ENCODE data around the gene LILRA2. TPM values are rescaled to one million over a fixed set of nuclear protein-coding genes. Genes with fewer than 3 reads are reported as not detected.
"Not testable (repeated sequence)": the region's sequence is repeated elsewhere in the genome, so short reads cannot be mapped to it uniquely, and the experiment has no call there.

Gene LILRA2
- total and polyA plus RNA-seq, 2 donors (not counting 1 experiment from before 2014, with no cell fraction given) = not detected

DNA sequence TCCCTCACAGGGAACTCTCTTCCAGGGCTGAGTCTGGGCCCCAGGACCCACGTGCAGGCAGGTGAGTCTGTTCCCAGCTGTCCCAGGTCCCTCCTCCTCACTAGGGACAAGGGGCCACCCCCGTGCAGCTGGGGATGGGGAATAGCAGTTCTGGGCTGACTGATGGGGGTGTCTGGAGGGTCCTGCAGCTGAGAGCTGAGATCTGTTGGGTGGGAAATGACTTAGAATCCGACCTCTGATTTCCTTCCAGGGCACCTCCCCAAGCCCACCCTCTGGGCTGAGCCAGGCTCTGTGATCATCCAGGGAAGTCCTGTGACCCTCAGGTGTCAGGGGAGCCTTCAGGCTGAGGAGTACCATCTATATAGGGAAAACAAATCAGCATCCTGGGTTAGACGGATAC lies 461 bp downstream of the LILRA2 start:
- no peak overlapping the region for H3K4me2 ChIP-seq (ENCODE audit: extremely low read depth, insufficient read depth, low read length)
- no peak for DNase-seq (ENCODE audit: low read depth in 2 of 2)
- TF ChIP-seq, protein P1, sequence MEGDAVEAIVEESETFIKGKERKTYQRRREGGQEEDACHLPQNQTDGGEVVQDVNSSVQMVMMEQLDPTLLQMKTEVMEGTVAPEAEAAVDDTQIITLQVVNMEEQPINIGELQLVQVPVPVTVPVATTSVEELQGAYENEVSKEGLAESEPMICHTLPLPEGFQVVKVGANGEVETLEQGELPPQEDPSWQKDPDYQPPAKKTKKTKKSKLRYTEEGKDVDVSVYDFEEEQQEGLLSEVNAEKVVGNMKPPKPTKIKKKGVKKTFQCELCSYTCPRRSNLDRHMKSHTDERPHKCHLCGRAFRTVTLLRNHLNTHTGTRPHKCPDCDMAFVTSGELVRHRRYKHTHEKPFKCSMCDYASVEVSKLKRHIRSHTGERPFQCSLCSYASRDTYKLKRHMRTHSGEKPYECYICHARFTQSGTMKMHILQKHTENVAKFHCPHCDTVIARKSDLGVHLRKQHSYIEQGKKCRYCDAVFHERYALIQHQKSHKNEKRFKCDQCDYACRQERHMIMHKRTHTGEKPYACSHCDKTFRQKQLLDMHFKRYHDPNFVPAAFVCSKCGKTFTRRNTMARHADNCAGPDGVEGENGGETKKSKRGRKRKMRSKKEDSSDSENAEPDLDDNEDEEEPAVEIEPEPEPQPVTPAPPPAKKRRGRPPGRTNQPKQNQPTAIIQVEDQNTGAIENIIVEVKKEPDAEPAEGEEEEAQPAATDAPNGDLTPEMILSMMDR (conservative IDR thresholded peaks at IDR 0.05 in 1 of 2, IDR thresholded peaks at IDR 0.05 in 1 of 2; ENCODE audit: low read depth in 1 of 2, low read length in 2 of 2) = no peak
- no peaks in the 10 kb centered on the region for H3K9me3 ChIP-seq (ENCODE audit: control insufficient read depth, insufficient read depth, low read depth, low read length)
- H3K4me3 ChIP-seq (replicated peaks in 1 of 4; ENCODE audit: control extremely low read depth in 1 of 4, insufficient read depth in 1 of 4, low read depth in 3 of 4, low read length in 4 of 4) = no peak overlapping the region
- H3K27ac ChIP-seq (ENCODE audit: insufficient read depth, low read length) = no peak overlapping the region
- no peak overlapping the region for H2AFZ ChIP-seq (ENCODE audit: low read length)
- H3K27me3 ChIP-seq (ENCODE audit: control insufficient read depth, insufficient read depth, low read length) = no peaks in the 10 kb centered on the region
- H4K20me1 ChIP-seq (ENCODE audit: control insufficient read depth, extremely low read depth, insufficient read depth, low read length) = no peaks in the 10 kb centered on the region
- H3K9ac ChIP-seq (ENCODE audit: insufficient read depth, low read length) = no peak overlapping the region
- no peaks in the 10 kb centered on the region for H3K36me3 ChIP-seq (ENCODE audit: control insufficient read depth, insufficient read depth, low read length)
- no peaks in the 10 kb centered on the region for H3K79me2 ChIP-seq (ENCODE audit: control insufficient read depth, insufficient read depth, low read length)
- no peaks in the 10 kb centered on the region for H3K4me1 ChIP-seq (ENCODE audit: control insufficient read depth, extremely low read depth, insufficient read depth, low read length)

GRCh38 chr19:54574527-54575056 lies 1.0 kb downstream of the LILRA2 start:
- Histone ChIP-seq H3K79me2 (ENCODE audit: control insufficient read depth, insufficient read depth, low read length) (no peaks in the 10 kb centered on the region), H4K20me1 (ENCODE audit: control insufficient read depth, extremely low read depth, insufficient read depth, low read length) (no peaks in the 10 kb centered on the region), H3K4me1 (ENCODE audit: control insufficient read depth, extremely low read depth, insufficient read depth, low read length) (no peaks in the 10 kb centered on the region), H3K4me3 (replicated peaks in 1 of 4; ENCODE audit: control extremely low read depth in 1 of 4, insufficient read depth in 1 of 4, low read depth in 3 of 4, low read length in 4 of 4) (no peak overlapping the region), H3K27me3 (ENCODE audit: control insufficient read depth, insufficient read depth, low read length) (no peaks in the 10 kb centered on the region), H3K36me3 (ENCODE audit: control insufficient read depth, insufficient read depth, low read length) (no peaks in the 10 kb centered on the region), H3K9ac (ENCODE audit: insufficient read depth, low read length) (no peak overlapping the region), H3K9me3 (ENCODE audit: control insufficient read depth, insufficient read depth, low read depth, low read length) (no peaks in the 10 kb centered on the region), H3K4me2 (ENCODE audit: extremely low read depth, insufficient read depth, low read length) (no peak overlapping the region), H2AFZ (ENCODE audit: low read length) (no peak overlapping the region), H3K27ac (ENCODE audit: insufficient read depth, low read length) (no peak overlapping the region)
- TF ChIP-seq, protein P1 (conservative IDR thresholded peaks at IDR 0.05 in 1 of 2, IDR thresholded peaks at IDR 0.05 in 1 of 2; ENCODE audit: low read depth in 1 of 2, low read length in 2 of 2) = no peak
- TF ChIP-seq EZH2 (IDR thresholded peaks at IDR 0.05; ENCODE audit: low read length, missing control alignments) = no peak
- no peak for DNase-seq (ENCODE audit: low read depth in 2 of 2)

- not testable (repeated sequence) for H3K36me3 ChIP-seq (ENCODE audit: control insufficient read depth, insufficient read depth, low read length); H3K4me3 ChIP-seq (replicated peaks in 1 of 4; ENCODE audit: control extremely low read depth in 1 of 4, insufficient read depth in 1 of 4, low read depth in 3 of 4, low read length in 4 of 4); H4K20me1 ChIP-seq (ENCODE audit: control insufficient read depth, extremely low read depth, insufficient read depth, low read length); H3K79me2 ChIP-seq (ENCODE audit: control insufficient read depth, insufficient read depth, low read length); H3K27me3 ChIP-seq (ENCODE audit: control insufficient read depth, insufficient read depth, low read length); H3K9me3 ChIP-seq (ENCODE audit: control insufficient read depth, insufficient read depth, low read depth, low read length); DNase-seq (ENCODE audit: low read depth in 2 of 2); H3K9ac ChIP-seq (ENCODE audit: insufficient read depth, low read length); H3K27ac ChIP-seq (ENCODE audit: insufficient read depth, low read length); H3K4me2 ChIP-seq (ENCODE audit: extremely low read depth, insufficient read depth, low read length); H2AFZ ChIP-seq (ENCODE audit: low read length); H3K4me1 ChIP-seq (ENCODE audit: control insufficient read depth, extremely low read depth, insufficient read depth, low read length)
These were observed 1.6 kb downstream of the LILRA2 start for GRCh38 chr19:54575205-54575604.
